PC-9 (cell line): ENCODE measurements around the gene SLC18A2. TPM values are rescaled to one million over a fixed set of nuclear protein-coding genes. Genes with fewer than 3 reads are reported as not detected.

Experiments used
- BruUV-seq: library from RNA; stranded (reverse); fragments of 400-500 nt; replicated peaks from 2 replicates; lab custom pipeline; 2021; lab: Mats Ljungman, UMichigan
- CTCF ChIA-PET: fragments of 300-600 bp; sonication (Branson Sonifier 250); formaldehyde crosslinking; loops from one replicate; lab custom pipeline; 2022; ENCODE audit warnings: antibody characterized with exemption; lab: Charles Lee
- POLR2A ChIA-PET: fragments of 300-600 bp; sonication (Branson Sonifier 250); formaldehyde crosslinking; loops from one replicate; lab custom pipeline; 2022; ENCODE audit warnings: antibody characterized with exemption; ENCODE audit not compliant: unreplicated experiment; lab: Charles Lee
- DNase-seq, 2 experiments: peaks; one replicate each; pipeline versions ENCODE4 v3.0.0 to v3.0.0-alpha.2; 2015 to 2022; ENCODE audit warnings: mixed read lengths in 1 of 2
- H2AFZ ChIP-seq: fragments of 200-600 bp; sonication (generic); 2 replicates; pipeline ENCODE4 v1.8.1; 2017; ENCODE audit warnings: antibody characterized with exemption
- H3F3A ChIP-seq: fragments of 200-600 bp; sonication (generic); 2 replicates; pipeline ENCODE4 v1.8.1; 2017; ENCODE audit warnings: antibody characterized with exemption, mild to moderate bottlenecking, low read depth; ENCODE audit not compliant: insufficient read depth
- H3K27ac ChIP-seq: fragments of 200-600 bp; sonication (generic); 2 replicates; pipeline ENCODE4 v1.6.1; 2016; ENCODE audit warnings: mixed run types
- H3K27me3 ChIP-seq: fragments of 200-600 bp; sonication (generic); 2 replicates; pipeline ENCODE4 v1.6.1; 2016; ENCODE audit warnings: low read depth, mixed run types; ENCODE audit not compliant: insufficient read depth
- H3K36me3 ChIP-seq: fragments of 200-600 bp; sonication (generic); 2 replicates; pipeline ENCODE4 v1.6.1; 2016; ENCODE audit warnings: low read depth, mixed run types
- H3K4me1 ChIP-seq: fragments of 200-600 bp; sonication (generic); replicated peaks from 2 replicates; pipeline ENCODE4 v1.6.1; 2016; ENCODE audit warnings: mixed run types; ENCODE audit not compliant: insufficient read depth
- H3K4me2 ChIP-seq: fragments of 200-600 bp; sonication (generic); 2 replicates; pipeline ENCODE4 v1.6.1; 2017; ENCODE audit warnings: mixed run types
- H3K4me3 ChIP-seq: fragments of 200-600 bp; sonication (generic); 2 replicates; pipeline ENCODE4 v1.6.1; 2016; ENCODE audit warnings: mixed run types
- H3K79me2 ChIP-seq: fragments of 200-600 bp; sonication (generic); 2 replicates; pipeline ENCODE4 v1.6.1; 2017; ENCODE audit warnings: low read depth, mixed run types
- H3K9me2 ChIP-seq: fragments of 200-600 bp; sonication (generic); 2 replicates; pipeline ENCODE4 v1.8.1; 2017; ENCODE audit warnings: mild to moderate bottlenecking; ENCODE audit not compliant: insufficient read depth
- H3K9me3 ChIP-seq: fragments of 200-600 bp; sonication (generic); 2 replicates; pipeline ENCODE4 v1.8.1; 2016; ENCODE audit warnings: low read depth; ENCODE audit not compliant: insufficient read depth
- H4K20me1 ChIP-seq: fragments of 200-600 bp; sonication (generic); 2 replicates; pipeline ENCODE4 v1.8.1; 2017; ENCODE audit not compliant: insufficient read depth
- EZH2 ChIP-seq: fragments of 200-600 bp; sonication (generic); IDR thresholded peaks from 2 replicates; pipeline ENCODE4 v1.8.0; 2017; ENCODE audit warnings: antibody characterized with exemption, low read depth
- intact Hi-C: fragments of 100-400 bp; cut with micrococcal nuclease; formaldehyde crosslinking; loops from one replicate; pipeline ENCODE4 v1.10.0; 2022; ENCODE audit not compliant: unreplicated experiment
- total RNA-seq: library from RNA; stranded (reverse); gene quantifications from 2 replicates; pipeline ENCODE4 v1.2.3, GENCODE V29; 2021
- TF ChIP-seq, protein P1 (sequence below): fragments of 200-600 bp; sonication (generic); conservative IDR thresholded peaks from 2 replicates; pipeline ENCODE4 v1.6.1; 2017; ENCODE audit warnings: mixed run types, antibody characterized with exemption, mild to moderate bottlenecking, moderate library complexity

SLC18A2 gene
- total RNA-seq, 1 experiment from 2014 or later, result not detected

DNA sequence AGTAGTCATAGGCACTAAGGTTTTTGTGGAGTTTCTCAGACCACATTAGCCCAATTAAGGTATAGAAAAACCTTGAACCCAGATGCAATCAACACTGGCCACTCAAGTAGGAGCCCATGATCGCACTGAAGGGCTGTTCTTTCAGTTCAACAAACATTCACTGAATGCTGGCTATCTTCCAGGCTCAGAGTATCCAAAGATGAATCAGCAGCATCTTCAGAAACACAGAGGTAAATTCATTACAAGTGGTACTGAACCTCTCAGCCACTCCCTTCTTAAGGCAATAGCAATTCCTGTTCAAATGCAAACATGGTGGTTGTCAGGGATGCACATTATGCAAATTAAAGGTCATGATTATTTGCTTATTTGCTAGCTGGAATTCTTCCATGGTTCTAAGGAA lies 26.5 kb upstream of the SLC18A2 start:
- ChIA-PET POLR2A (no interaction called here), CTCF (no interaction called here)
- Histone ChIP-seq H3K9me3 (no peaks in the 10 kb centered on the region), H3K79me2 (no peaks in the 10 kb centered on the region), H3K36me3 (no peaks in the 10 kb centered on the region), H3K27me3 (peaks cover 14% of the 10 kb centered on the region; the same call in 1 of the 2 replicates), H3K4me1 (no peaks in the 10 kb centered on the region), H3K4me2 (no peak overlapping the region), H2AFZ (no peak overlapping the region), H3K4me3 (no peak overlapping the region), H4K20me1 (no peaks in the 10 kb centered on the region), H3F3A (no peaks in the 10 kb centered on the region), H3K27ac (no peak overlapping the region), H3K9me2 (no peaks in the 10 kb centered on the region)
- DNase-seq, result peak in 1 of 2 experiments; percentile 40
- TF ChIP-seq EZH2, result no peak
- TF ChIP-seq, protein P1, sequence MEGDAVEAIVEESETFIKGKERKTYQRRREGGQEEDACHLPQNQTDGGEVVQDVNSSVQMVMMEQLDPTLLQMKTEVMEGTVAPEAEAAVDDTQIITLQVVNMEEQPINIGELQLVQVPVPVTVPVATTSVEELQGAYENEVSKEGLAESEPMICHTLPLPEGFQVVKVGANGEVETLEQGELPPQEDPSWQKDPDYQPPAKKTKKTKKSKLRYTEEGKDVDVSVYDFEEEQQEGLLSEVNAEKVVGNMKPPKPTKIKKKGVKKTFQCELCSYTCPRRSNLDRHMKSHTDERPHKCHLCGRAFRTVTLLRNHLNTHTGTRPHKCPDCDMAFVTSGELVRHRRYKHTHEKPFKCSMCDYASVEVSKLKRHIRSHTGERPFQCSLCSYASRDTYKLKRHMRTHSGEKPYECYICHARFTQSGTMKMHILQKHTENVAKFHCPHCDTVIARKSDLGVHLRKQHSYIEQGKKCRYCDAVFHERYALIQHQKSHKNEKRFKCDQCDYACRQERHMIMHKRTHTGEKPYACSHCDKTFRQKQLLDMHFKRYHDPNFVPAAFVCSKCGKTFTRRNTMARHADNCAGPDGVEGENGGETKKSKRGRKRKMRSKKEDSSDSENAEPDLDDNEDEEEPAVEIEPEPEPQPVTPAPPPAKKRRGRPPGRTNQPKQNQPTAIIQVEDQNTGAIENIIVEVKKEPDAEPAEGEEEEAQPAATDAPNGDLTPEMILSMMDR, result no peak
- no TSS peak for BruUV-seq
- intact Hi-C loops, result no loop called here

DNA sequence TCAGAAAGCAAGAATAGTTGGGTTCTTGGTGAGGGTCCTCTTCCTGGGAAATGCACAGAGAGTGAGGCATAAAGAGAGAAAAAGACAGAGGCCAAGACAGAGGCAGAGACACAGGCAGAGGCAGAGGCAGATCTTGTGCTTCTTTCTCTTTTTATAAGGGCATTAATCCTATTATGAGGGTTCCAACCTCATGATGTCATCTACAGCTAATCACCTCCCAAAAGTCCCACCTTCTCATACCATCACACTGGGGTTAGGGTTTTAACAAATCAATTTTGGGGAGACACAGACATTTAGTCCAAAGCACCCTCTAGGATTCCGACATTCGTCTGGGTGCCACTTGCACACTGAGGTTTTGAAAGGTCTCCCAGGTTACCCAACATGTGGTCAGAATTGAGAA lies 25.8 kb upstream of the SLC18A2 start:
- POLR2A ChIA-PET, result no interaction called here
- no peaks in the 10 kb centered on the region for H3K9me2 ChIP-seq
- H3K4me2 ChIP-seq, result no peak overlapping the region
- intact Hi-C loops, result loop anchor here (5.0 kb wide), 1 partner anchor 227 kb away; no protein-coding TSS in a partner anchor
- no peaks in the 10 kb centered on the region for H3K36me3 ChIP-seq
- H3K27ac ChIP-seq, result no peak overlapping the region
- peaks cover 7% of the 10 kb centered on the region; the same call in 1 of the 2 replicates for H3K27me3 ChIP-seq
- H3K9me3 ChIP-seq, result no peaks in the 10 kb centered on the region
- DNase-seq, result no peak
- no peaks in the 10 kb centered on the region for H3K79me2 ChIP-seq
- no peak overlapping the region for H3K4me3 ChIP-seq
- H2AFZ ChIP-seq, result no peak overlapping the region
- TF ChIP-seq, protein P1, result no peak
- no peak for TF ChIP-seq EZH2
- no peaks in the 10 kb centered on the region for H4K20me1 ChIP-seq
- CTCF ChIA-PET, result interaction anchor here (0.7 kb wide), 1 partner anchor 102 kb away, joined by 4 read pairs; no protein-coding TSS in a partner anchor
- no TSS peak for BruUV-seq
- no peaks in the 10 kb centered on the region for H3F3A ChIP-seq
- no peaks in the 10 kb centered on the region for H3K4me1 ChIP-seq

DNA sequence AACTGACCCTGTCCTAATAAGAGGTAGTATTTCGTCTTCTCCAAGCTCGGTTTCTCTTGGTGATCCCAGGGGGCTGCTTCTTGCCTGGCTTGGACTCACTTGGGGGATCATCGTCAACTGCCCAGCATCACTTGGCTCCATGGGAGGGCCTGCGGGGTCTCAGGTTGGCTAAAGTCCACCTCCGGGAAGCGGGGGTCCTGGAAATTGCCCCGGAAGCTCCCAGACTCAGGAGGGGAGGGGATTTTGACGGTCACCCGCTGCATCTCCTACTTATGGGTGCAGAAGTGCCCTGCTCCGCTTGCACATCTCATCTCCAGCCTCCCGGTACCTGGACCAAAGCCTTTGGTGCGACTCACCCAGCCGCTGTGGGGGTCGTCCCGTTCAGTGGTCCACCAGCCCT lies 24.9 kb upstream of the SLC18A2 start:
- H4K20me1 ChIP-seq, result no peaks in the 10 kb centered on the region
- no peak overlapping the region for H3K27ac ChIP-seq
- intact Hi-C loops, result loop anchor here (5.0 kb wide), 1 partner anchor 226 kb away; no protein-coding TSS in a partner anchor
- ChIA-PET POLR2A (no interaction called here), CTCF (interaction anchor here (0.6 to 1.4 kb wide), 2 partner anchors 14 to 104 kb away, joined by 5 to 8 read pairs; no protein-coding TSS in a partner anchor)
- H3K4me3 ChIP-seq, result no peak overlapping the region
- H3K4me1 ChIP-seq, result peaks cover 3% of the 10 kb centered on the region; the same call in 1 of the 2 replicates
- no peaks in the 10 kb centered on the region for H3K9me3 ChIP-seq
- TF ChIP-seq EZH2, result no peak
- TF ChIP-seq, protein P1, result no peak
- peak overlapping the region; percentile 64; the same call in 1 of the 2 replicates for H3K4me2 ChIP-seq
- no peaks in the 10 kb centered on the region for H3F3A ChIP-seq
- H3K79me2 ChIP-seq, result no peaks in the 10 kb centered on the region
- no peak overlapping the region for H2AFZ ChIP-seq
- BruUV-seq, result no TSS peak
- no peaks in the 10 kb centered on the region for H3K9me2 ChIP-seq
- no peak for DNase-seq
- no peaks in the 10 kb centered on the region for H3K36me3 ChIP-seq
- H3K27me3 ChIP-seq, result peaks cover 3% of the 10 kb centered on the region; the same call in 1 of the 2 replicates
